Nucleus accumbens (tissue), 56 donors: ENCODE results near the gene CD164.
A peak's percentile ranks its signal among the peaks of the same experiment; 100 is the strongest.

Source experiments
- DNase-seq, 56 donors: peaks; one replicate each; lab custom pipeline; 2025; lab: John Stamatoyannopoulos, UW

Gene CD164

DNA sequence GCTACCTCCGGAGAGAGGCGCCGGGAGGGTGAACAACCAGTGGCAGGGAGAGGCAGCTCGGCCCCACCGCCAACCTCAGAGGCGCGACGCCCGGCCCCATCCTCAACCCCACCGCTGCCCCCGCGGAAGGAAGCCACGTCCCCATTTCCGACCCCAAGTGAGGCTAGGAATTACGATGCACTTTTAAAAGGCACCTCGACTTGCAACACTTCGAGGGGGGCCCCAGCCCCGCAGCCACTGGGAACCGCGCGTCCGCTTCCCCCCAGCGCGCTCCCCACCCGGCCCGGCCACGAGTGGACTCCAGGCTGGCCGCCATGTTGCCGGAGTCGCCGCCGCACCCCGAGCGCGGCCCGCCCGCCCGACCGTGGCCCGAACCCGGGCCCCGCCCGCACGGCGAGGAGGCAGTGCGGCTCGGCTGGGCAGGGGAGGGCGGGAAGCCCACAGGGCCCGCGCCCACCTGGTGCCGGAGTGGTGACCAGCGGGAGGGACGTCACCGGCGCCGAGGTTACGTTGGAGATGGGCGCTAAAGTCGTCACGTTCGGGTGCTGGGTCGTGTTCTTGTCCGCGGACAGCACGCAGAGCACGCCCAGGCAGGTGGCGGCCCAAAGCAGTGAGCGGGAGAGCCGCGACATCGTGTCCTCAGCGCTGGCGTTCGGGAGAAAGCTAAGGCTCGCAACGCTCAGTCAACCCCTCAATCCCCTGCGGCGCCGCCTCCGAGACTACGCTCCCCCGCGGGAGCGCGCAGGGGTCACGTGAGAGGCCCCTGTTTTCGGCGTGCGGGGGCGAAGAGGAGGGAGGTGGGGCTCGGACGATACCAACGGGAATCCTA is at the start of gene CD164:
Gene CD164, minus strand, starts transcription at position 721 of the 829 bp plus-strand sequence. Its CDS starts 89 bp downstream, at position 632.
- peak; percentile 32 to 99 (median 93) for DNase-seq

DNA sequence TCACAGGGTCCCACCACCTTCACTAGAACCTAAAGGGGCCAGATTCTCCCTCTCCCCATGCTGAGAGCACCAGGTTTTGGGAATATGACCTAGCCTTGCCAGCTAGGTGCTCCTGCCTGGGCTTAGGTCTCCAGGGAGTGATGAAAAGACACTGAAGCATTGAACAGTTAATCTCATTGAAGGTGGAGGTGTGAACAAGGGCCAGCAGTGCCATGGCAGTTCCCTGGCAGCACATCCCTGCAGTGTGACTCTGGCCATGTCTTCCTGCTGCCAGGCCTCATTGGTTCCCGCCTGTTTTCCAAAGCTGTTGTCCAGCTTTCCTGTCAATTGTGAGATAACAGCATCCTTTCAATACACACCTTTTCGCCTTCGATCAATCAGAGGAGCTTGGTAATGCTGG is 47.2 kb upstream of the CD164 start:
- no peak for DNase-seq

DNA sequence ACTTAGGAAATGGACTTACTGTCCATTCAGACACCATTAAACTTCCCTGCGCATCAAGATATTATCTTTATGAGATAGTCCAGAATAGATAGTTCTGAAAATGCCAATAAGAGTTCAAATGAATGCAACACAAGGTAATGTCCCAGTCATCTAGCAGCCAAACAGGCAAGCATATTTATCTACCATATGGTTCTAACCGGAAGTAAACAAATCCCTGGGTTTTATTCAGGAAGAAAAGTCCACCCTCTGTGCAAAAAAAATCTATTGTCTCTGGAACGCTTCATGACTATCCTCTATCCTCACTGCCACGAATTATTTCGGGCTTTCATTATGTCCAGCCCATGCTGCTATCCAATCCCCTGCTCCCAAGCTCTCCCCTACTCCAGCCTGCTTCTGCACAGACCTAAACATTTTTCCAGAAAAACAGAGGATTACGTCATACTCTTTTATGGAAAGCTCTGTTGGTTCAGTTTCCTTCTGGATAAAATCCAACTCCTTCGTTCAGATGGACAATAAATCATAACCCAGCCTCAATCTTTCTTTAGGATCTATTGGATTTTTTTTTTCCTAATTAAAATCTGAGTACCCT is 46.7 kb upstream of the CD164 start:
- no peak for DNase-seq

DNA sequence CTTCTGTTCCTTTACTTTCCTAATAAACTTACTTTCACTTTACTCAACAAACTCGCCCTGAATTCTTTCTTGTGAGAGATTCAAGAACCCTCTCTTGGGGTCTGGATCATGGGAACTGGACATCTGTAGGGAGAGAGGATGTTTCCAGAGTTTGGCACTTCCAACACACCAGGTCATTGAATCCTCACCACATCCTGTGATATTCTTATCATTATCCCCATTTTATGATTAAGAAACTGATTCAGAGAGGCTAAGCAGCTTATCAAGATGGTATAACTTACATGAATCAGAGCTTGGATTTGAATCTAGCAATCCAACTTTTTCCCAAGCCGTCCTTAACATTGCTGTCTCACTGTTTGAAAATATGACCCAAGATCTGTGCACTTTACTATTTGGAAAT is 42.7 kb upstream of the CD164 start:
- DNase-seq, result no peak

DNA sequence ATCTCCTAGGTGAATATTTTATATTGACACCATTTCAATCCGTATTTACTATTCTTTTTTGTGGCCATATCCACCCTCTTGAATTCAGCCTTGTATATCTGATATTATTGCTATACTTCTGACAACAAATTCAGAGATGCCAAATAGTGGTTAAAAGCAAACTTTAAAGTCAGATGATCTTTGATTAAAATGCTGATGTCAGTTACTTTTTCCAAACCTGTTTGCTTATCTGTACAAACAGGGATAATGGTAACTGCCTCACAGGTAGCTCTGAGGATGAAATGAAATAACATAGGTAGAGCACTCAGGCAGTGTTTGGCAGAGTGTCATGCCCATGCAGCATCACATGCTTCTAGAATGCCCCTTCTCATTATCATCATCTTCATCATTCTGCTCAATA is 38.9 kb upstream of the CD164 start:
- no peak for DNase-seq

DNA sequence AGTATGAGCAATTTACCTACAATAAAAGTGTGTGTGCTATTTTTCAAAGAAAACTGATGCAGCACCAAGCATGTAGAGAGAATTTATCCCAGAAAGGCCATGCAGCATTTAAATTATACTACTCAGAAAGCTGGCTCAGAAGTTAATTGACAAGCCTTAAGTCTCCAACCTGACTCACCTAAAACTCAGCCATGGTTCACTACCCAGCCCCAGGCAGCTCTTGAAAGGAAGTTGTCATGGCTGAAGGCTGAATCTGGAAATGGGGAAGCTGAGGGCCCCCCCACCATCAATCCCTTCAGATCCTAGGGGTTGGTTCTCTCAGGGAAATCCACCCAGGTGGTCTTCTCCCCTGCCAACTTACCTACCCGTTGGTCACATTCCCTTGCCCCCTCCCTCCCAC is 38.5 kb upstream of the CD164 start:
- no peak for DNase-seq

DNA sequence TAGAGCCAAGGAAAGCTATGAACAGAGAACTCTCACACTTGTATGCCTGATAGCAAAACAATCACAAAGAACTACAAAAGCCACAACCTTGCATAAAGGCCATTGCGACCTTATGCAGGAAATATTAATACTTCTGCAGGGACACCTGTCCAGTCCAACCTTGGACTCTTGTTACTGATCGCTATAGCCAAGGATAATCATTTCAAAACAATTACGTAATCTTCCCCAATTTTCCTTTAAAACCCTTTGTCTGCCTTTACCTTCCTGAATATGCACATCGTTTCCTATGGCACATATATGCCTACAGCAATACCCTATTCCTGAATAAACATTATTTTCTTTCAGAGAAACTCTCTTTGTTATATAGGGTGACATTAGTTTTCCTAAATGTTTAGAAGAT is 35.4 kb upstream of the CD164 start:
- DNase-seq, result no peak

DNA sequence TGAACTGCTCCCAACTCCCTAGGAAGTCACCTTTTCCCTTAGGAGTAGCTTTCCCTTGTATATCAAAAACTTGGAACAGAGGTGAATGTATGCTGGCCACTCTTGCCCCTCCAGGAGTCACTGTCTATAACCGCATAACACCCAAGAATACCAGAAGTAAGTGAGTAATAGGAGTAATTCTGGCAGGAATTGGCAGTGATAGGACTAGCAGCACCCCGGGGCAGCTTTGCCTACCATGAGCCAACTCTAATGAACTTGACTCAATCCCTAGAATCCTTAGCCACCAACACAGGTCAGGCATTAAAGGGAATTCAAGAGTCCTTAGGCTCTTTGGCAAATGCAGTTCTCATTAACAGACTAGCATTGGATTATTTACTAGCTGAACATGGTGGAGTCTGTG is 28.8 kb upstream of the CD164 start:
- no peak for DNase-seq

DNA sequence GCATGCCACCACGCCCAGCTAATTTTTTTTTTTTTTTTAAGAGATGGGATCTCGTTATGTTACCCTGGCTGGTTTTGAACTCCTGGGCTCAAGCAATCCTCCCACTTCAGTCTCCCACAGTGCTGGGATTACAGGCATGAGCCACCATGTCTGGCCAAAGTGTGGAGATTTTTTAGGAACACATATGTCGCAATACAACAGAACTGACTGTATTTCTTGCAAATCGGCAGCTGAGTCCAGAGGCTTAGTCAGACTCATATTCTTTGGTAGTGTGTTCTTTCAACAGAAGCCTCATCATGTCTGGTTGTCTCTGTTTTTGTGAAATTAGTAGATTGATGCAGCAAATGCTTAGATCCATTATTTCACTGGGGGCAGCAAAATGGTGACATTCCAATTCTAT is 23.9 kb upstream of the CD164 start:
- DNase-seq, result no peak

DNA sequence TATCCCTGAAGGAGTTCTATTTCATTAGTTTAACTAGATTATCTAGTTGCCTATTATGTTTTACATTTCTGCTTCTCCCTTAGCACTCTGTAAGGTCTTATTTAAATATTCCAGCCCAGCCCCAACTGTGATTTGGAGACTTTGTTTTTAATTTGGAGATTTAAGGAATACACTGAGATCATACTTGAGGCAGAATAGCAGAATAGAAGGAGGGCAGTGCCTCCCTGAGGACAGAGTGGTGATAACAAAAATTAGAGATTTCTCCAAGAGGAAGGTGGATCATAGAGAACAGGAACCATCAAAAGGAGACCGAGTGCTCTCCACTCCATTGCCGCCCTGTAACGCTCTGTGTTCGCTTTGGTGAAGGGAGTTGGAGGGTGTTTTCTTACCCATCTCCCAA is 14.8 kb upstream of the CD164 start:
- no peak for DNase-seq

DNA sequence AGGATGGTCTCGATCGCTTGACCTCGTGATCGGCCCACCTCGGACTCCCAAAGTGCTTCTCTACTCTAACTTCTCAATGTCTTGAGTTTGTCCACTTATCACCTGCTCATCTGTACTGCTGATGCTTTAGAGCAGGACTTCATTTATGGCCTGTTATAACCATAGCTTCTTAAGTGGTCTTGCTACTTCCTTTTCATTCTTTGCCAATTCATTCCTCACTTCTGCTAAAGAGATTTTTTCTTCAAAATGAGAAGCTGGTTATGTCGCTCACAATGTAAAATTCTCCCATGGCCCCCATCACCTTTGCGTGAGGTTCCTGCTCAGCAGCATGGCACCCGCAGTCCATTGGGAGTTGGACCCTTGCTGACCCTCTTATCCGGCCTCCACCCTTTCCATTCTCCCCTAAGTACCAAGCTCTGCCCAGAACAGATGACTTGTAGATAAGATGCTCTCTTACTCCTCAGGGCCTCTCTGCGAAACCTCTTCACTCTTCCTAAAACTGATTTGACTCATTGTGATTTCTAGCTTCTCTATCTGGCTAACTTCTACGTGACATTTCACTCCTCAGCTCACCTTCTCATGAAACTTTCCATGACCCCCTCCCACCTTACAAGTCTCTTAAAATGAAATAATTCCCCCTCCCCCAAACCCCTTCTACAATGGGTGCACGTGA is 13.9 kb upstream of the CD164 start:
- no peak for DNase-seq

DNA sequence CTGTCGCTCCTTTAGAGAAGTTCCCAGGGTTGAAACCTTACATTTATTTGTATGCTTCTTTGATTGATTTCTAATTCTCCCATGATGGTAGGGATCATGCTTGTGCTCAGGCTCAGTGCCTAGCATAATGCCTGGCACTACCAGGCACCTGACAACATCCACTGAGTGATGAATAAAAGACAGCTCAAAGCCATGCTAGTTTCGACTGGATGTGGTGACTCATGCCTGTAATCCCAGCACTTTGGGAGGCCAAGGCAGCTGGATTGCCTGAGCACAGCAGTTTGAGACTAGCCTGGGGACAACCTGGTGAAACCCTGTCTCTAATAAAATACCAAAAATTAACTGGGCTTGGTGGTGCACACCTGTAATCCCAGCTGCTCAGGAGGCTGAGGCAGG is 11.6 kb upstream of the CD164 start:
- peak in 1 of 56 donors; percentile 55 for DNase-seq

DNA sequence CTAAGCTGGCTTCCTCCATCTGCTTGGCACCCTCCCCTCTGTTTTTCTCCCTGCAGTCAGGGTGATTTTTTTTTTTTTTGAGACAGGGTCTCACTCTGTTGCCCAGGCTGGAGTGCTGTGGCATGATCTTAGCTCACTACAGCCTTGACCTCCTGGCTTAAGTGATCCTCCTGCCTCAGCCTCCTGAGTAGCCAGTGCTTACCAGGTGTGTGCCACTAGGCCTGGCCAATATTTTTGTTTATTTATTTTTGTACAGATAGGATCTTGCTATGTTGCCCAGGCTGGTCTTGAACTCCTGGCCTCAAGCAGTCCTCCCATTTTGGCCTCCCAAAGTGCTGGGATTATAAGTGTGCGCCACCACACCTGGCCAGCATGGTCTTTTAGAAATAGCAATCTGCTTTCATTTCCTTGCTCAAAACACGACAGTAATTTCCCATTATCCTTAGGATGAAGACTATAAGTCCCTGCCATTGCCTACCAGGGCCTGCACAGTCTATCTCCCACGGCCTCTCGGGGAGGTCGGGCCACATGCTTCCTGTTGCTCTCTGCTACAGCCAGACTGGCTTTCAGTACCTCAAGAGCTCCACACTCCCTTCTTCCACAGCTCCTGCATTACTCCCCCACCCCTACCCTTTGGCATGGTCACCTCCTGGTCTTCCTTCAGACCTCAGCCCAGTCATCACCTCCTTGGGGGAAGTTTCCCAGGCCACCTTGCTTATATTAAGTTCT is 11.1 kb upstream of the CD164 start:
- DNase-seq, result no peak

DNA sequence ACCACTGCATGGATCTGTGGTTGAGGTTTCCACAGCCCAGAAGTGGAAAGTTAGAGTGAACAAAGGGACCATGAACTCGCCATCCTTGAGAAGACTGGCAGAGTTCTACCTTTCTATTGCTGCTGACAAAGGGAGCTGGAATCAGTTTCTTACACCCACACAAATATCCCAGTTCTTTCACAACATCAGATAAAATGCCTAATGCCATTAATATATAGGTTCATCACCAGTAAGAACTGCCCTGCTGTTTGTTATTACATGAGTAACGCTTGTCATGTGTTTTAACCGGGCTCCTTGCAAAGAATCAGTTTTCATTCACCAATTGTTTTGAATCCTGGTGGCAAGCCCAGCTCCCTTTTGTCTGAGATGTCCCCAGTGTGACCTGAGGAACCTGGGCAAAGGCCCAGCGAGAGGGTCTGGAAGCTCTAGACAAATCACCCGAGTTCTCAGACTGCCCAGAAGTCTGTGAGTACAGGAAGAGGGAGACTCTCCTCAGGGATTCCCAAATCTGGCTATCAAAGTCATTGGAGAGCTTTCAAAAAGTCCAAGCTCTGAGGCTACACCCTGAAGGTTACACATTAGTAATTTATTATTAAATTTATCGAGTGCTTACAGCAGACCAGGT is 7.5 kb upstream of the CD164 start:
- DNase-seq, result peak in 4 of 56 donors; percentile 4 to 20 (median 6)

DNA sequence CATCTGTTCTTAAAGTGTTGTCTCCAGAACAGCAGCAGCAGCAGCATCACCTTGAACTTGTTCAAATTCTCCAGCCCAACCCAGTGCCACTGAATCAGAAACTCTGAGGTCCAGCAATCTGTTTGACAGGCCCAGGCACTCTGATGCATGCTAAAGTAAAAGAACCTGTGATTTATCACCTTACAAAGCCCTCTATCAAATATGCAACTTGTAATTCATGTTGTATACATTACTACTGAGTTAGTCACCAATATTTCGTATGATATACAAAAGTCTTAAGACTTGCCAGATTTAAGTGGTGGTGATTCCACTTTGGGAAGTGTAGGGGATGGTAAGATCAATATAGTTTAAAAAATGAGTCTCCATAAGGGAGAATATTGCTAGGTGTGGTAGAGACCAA is 6.0 kb upstream of the CD164 start:
- DNase-seq, result no peak

DNA sequence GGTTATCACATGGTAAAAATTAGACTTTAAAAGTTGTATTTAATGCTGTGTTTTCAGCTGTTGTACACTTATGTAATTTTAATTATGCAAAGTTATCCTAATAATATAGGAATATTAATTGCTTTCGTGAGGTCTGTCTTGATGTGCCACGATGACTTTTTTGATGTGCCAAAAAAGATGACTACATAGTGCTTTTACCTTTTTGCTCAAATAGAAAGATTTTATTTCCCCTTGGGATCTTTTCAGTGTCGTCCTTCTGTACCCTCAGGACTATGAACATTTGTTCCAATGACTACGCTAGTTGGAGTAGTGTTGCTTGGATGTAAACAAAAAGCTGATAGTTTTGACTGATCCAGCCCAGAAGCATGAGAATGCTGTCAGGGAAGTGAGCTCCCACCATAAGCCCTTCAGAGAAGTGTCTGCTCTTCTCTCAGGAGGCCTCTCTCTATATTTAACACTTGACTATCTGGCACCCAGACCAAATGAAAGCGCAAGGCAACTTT is 1.2 kb upstream of the CD164 start:
- no peak for DNase-seq

DNA sequence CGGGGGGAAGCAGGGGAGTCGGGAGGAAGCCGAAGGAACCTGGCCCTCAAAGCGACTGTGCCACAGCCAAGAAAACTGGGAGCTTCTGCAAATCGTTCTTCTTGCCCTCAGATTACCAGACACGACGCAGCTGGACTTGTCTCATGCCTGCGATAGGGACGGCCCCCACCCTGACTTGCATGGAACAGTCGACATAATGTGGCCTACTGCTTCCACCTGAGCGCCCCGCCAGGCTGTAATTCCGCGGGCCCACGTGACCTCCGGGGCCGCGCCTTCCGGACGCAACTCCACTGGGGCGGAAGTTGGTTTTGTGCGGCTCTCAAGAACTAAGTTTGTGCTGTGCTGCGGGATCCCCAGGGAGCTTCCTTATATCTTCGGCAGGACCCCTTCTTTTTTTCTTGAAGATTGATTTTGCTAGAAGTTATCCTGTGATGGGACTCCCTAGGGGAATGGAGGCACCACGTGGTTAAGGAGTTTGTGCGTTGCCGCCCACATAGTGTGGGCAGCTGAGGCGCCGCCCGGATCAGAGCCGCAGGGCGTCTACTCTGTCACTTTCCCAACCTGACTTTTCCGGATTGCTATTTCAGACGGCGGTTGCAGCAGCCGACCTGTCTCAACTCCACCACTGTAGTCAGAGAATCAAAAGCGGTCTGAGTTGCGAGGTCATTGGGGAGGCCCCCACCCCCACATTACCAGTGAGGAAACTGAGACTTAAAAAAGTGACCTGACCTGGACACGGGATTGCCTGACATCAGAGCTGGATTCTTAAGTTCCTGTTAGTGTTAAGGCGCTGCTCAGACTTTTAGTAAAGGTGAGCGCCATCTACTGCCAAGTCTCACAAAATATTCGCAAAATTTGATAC is 540 bp upstream of the CD164 start:
- peak; percentile 58 to 100 (median 92) for DNase-seq

DNA sequence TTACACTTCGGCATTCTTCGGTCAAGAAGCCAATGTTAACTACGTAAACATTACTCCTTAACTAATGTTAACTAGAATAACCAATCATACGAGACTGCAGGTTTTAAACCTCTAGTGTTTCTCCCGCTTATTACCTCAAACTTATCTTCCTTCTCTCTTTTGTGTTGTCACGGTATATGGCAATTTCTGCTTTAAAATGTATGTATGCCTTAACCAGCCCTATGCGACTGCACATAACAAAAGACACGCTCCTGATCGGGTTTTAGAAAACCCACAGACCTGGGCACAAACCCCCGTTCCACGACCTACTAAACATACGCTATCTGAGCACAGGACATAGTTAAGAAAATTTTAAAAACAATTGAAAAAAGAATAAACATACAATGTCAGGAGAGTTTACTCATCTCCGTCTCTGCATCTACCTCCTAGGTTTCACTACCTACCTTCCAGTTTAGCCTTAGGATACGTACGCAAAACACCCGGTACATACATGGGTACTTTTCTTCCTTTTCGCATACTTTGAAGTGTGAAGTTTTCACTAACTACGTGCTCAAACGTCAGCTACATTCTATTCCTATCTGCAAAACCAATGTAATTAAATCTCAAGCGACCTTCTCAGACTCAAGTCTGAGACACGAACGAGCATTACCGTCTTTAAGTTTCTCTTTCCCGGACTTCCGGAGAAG is 1.1 kb downstream of the CD164 start:
- DNase-seq, result no peak

DNA sequence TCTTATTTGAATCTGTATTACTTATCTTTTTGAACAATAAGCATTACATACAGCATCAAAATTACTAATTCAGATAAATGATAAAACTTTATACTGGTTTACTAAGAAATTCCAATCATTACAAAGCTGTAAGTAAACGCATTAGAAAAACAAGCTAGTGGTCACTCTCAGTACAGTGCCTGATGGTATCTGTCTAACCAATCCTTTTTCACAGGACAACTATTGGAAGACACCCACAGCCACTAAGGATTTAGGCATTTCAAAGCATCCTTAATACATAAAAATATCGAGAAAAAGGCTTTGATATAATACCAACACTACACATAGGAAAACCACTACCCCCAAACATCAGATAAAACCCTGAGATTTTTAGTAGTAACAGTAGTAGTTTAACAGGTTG is 2.6 kb downstream of the CD164 start:
- DNase-seq, result no peak
